HG03469 (cell line): ENCODE results near the gene GDF11.

ENCODE experiments used
- ATAC-seq: cut with Tn5 transposase; IDR thresholded peaks from one replicate; pipeline ENCODE4 v1.9.1; 2021; ENCODE audit warnings: mild to moderate bottlenecking, moderate library complexity, moderate number of reproducible peaks; ENCODE audit not compliant: unreplicated experiment

GDF11 gene

DNA sequence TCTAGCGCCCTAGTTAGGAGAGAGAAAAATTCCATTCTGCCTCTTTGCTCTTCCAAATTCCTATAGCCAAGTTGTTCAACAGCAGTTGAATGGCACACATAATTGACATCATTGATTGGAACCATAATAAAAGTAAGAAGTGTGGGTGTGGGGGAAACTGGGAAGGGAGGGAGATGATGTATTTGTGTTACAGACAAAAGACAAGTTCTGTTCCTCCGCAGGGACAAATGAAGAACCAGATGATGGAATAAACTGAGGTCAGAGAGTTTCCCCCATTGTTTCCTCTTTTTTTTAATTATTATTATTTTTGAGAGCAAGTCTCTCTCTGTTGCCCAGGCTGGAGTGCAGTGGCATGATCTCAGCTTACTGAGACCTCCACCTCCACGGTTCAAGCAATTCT, 34.9 kb downstream of the GDF11 start:
- no peak for ATAC-seq

DNA sequence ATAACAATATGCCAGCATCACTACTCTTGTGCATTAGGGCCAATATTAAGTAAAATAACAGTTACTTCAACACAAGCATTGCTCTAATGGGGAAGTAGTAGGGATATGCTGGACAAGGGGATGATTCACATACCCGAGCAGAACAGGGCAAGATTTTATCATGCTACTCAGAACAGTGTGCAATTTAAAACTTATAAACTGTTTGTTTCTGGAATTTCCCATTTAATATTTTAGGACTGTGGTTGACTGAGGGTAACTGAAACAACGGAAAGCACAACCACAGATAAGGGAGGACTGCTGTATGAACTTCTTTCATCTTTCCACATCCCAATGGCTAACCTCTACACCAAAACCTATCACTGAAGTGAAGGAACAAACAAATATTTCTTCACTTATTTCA, 37.8 kb downstream of the GDF11 start:
- ATAC-seq = no peak

DNA sequence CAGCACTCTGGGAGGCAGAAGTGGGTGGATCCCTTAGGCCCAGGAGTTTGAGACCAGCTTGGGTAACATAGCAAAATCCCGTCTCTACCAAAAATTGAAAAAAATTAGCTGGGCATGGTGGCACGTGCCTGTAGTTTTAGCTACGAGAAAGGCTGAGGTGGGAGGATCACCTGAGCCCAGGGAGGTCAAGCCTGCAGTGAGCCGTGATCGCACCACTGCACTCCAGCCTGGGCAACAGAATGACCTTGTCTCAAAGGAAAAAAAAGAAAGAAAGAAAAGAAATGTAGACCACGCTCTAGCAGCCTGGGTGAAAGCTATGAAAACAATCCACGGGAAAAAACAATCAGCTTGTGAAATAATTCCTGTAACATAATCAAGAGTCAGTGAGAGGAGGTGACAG, 45.6 kb downstream of the GDF11 start:
- ATAC-seq = no peak

DNA sequence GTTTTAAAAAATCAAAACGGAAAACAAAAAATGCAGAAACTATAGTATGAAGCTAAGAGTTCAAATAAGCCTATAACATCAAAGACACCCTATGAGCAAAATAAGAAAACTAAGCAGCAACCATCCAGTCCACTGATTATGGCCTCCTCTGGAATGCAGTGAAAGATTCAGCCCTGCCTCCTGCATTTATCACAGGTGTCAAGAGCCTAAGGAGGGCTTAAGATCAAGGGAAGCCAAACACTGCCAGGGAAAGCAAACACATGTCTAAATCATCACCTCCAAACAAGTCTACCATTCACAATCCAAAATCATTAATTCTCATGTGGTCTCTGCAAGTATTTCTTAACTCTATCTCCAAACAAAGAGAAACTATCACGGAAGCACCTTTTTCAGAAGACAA, 46.2 kb downstream of the GDF11 start:
- ATAC-seq = no peak

DNA sequence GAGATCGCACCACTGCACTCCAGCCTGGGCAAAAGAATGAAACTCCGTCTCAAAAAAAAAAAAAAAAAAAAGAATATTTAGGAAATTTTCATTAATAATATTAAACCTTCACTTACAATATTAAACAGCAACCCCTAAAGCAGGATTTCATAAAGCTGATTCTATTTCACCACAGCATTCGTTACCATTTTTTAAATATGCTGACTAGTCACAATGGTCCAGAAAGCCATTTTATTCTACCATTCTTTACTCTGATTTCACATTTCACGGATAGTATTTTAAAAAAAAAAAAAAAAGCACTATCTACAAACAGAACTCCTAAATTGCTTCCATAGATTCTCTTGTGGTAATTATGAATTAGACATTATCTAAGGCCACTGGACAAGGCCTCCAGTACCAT, 47.0 kb downstream of the GDF11 start:
- ATAC-seq = no peak

DNA sequence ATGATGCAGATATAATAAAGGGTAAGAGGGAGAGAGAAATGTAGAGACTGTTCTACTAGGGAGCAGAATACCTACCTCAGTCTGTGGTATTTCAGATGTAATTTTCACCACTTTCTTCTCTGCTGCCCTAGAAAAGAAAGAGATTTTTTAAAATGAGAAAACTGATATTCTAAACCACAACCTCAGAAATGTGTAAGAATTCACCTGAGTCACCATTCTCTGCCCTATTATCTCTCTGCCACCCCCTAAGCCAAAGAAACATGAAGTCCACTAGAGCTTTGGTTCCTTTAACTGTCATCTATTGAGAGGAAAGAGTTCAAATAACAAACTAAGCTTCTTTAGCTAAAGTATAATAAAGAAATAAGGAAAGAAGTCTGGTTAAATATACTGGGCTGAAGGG, 53.0 kb downstream of the GDF11 start:
- ATAC-seq = no peak

DNA sequence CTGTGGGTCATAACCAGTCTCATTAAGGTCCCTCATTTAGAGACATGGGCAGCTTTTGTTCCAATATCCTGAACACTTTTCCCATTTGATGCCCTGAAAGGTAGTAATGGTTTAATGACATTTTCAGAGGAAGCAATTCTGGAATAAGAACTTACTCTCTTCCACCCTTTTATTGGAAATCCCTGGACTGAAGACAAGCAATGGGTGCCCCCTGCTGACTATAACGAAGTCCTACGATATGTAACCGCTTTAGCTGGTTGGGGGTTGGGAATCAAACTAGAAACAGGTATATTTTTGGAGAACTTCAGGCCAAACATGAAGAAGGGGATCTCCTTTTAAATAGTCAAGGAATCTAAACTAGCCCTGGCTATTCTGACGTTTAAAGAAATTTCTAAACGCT, 54.1 kb downstream of the GDF11 start:
- ATAC-seq = no peak

DNA sequence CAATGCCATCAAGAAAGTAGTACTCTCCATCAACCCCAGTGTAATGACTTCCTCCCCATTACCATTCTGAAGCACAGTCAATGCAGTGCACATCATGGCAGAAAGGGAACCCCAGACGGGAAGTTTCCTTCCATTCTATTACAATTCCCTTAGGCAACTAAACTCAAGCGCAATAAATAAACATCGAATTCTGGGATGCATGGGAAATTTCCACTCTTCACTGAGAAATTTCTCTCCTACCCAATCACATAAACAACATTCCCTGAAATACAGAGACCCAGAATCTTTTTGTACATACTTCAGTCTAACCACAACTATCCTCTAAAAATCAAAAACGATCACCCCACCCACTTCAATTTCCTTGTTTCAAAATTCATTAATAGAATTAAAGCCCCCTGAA, 54.6 kb downstream of the GDF11 start:
- ATAC-seq = no peak
